GM13977 (cell line): Measurements from ENCODE around the gene TUB.

Source experiments
- DNase-seq: peaks from one replicate; pipeline ENCODE4 v3.0.0; 2012; ENCODE audit warnings: low spot score
- in situ Hi-C: fragments of 300-500 bp; cut with MboI; formaldehyde crosslinking; loops from one replicate; pipeline ENCODE4 v1.12.0; 2022; ENCODE audit warnings: low sequenced_read_pairs, low pct_unique_long_range_greater_than_20kb, mixed read lengths, inconsistent platforms; ENCODE audit not compliant: unreplicated experiment
- TF ChIP-seq, protein P1 (sequence below): IDR thresholded peaks from 2 replicates; pipeline ENCODE4 v1.5.1; 2012; ENCODE audit warnings: mild to moderate bottlenecking, control low read depth; ENCODE audit not compliant: insufficient read depth; ENCODE audit errors: extremely low read depth, missing control alignments

Gene TUB

DNA sequence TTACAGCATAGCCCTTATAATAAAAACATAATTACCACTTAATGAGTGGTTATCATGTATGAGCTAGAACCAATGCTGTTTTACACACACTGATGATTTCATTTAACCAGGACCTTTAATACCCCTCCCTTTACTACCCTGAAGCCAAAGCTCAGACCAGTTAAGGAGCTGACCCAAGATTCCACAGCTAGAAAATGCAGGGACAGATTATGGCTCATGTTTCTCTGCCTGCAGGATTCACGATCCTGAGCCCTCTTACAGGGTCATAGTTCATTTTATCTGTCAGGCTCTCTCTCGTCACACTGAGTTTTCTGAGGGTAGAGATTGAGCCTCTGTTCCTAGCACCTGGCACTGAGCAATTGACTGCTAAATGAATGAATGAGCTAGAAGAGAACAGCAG is 27.4 kb downstream of the TUB start:
- TF ChIP-seq, protein P1, sequence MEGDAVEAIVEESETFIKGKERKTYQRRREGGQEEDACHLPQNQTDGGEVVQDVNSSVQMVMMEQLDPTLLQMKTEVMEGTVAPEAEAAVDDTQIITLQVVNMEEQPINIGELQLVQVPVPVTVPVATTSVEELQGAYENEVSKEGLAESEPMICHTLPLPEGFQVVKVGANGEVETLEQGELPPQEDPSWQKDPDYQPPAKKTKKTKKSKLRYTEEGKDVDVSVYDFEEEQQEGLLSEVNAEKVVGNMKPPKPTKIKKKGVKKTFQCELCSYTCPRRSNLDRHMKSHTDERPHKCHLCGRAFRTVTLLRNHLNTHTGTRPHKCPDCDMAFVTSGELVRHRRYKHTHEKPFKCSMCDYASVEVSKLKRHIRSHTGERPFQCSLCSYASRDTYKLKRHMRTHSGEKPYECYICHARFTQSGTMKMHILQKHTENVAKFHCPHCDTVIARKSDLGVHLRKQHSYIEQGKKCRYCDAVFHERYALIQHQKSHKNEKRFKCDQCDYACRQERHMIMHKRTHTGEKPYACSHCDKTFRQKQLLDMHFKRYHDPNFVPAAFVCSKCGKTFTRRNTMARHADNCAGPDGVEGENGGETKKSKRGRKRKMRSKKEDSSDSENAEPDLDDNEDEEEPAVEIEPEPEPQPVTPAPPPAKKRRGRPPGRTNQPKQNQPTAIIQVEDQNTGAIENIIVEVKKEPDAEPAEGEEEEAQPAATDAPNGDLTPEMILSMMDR, result no peak
- DNase-seq, result no peak
- in situ Hi-C loops, result no loop called here

DNA sequence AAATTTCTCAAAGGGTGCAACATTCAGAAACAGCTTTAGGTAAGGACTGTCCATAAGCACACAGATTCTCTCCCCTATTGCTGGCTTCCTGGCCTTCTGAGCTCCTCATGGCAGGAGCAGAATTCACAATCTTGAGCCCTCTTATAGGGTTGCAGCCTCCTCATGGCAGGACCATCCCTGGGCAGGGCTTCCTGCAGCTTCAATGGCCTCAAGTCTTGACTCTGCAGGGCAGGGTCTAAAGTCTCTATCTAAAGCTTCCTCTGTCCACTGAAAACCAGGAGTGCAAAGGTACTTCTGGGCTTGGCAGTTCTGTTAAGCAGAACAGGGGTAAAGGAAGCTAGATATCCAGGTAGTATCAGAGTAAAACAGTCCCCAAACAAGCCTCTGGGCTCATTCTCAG is 28.7 kb downstream of the TUB start:
- in situ Hi-C loops, result no loop called here
- no peak for DNase-seq
- TF ChIP-seq, protein P1, result no peak

DNA sequence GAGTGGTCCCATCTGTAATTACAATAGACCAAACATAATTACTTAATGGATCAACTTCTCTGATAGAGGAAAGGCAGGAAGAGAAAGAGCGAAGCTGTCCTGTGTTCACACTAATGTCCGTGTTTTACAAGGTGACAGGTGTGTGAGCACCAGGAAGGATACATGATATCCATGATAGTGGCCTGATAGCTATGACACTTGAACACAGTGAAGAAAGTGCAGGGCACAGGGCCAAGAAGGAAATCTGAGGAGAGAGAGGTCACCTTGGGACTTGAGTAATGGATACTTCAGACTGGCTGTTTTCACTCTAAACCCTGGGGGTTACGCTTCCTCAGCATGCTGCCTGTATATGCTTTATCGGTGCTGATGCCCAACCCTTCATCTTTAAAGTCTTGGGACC is 29.4 kb downstream of the TUB start:
- in situ Hi-C loops, result no loop called here
- no peak for DNase-seq
- TF ChIP-seq, protein P1, result no peak

DNA sequence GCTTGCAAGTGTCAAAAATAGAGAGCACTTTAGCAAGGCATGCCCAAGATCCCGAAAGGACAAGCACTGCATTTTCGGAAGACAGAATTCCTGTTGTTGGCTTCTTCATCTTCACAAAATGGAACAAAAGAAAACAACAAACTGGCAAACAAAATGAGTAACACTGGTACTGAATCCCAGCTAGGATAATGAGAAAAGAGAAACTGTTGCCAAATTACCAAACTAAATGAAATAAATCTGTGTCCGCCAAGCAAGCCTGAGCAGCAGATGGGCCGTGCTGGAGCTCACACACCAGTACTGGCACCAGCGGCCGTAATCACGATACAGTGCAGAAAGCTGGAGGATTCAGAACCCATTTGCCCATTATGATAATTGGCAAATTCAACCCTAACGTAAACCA is 30.6 kb downstream of the TUB start:
- in situ Hi-C loops, result no loop called here
- TF ChIP-seq, protein P1, result no peak
- no peak for DNase-seq

DNA sequence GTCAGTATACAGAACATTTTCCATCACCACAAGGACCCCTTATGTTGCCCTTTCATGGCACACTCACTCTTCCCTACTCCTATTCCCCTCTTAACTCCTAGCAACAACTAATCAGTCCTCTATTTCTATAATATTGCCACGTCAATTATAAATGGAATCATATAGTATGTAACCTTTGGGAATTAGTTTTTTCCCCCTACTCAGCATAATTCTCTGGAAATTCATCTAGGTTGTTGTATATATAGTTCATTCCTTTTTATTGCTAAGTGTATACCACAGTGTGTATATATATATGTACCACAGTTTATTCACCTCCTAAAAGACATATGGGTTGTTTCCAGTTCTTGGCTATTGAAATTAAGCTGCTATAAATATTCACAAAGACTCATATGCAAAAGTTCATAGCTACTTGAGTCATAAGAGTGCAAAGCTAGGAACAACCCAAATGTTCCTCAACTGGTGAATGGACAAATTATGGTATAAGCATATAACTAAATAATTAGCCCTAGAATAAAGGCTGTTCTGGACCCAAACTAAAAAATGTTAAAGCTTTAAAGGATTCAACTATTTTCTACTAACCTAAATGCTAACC is 41.3 kb downstream of the TUB start:
- TF ChIP-seq, protein P1, result no peak
- in situ Hi-C loops, result no loop called here
- DNase-seq, result no peak

DNA sequence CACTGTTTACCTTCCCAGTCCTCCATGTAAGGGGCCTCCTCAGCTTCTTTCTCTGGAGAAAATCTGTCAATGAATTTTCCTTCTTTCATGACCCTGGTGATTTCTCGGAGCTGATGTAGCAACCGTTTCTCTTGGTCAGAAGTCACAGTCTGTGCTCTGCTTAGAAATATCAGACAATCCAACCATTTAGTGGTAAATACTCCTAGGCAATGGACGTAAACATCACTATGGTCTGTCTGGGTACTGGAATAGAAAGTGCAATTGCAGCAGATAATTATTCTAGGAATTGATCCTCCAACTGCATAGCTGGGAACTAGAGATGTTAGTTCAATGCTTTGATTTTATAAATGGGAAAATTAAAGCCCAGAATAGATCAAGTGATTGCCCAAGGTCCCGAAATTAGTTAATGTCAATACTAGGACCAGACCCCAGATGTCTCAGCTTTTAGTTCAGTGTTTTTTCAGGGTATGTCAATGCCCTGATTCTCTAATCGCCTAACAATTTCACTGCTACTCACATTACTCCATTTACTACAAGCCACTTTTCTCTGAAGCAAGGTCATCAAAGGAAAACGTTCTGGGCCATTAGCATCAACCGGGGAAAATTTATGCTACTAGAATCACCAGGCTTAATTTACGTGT is 45.8 kb downstream of the TUB start:
- no peak for DNase-seq
- TF ChIP-seq, protein P1, result no peak
- in situ Hi-C loops, result no loop called here

DNA sequence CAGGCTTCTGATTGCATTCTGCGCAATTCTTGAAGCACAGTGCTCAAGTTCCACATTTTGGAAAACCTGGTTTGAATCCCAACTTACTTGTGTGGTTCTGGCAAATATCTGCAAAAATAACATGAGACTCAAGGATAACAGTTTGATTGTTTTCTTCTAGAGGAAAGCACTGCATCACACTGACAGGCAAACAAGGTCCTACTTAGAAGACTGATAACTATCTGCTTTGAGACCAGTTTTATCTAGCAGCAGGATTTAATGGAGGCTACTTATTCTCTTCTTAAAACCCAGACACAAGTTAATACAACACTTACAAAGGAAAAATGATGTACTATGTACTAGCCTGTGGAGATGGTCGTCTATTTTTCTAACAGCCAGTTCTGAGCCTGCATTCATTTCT is 46.4 kb downstream of the TUB start:
- in situ Hi-C loops, result no loop called here

More for the DNA sequence above, 46.4 kb downstream of the TUB start:
- no peak for DNase-seq
- TF ChIP-seq, protein P1, result no peak
